ENCODE results near the gene KANK4. TPM values are rescaled to one million over a fixed set of nuclear protein-coding genes. Genes with fewer than 3 reads are reported as not detected.
"Not testable (repeated sequence)": the region's sequence is repeated elsewhere in the genome, so short reads cannot be mapped to it uniquely, and the experiment has no call there.

Gene KANK4
- total RNA-seq, 2 donors from 2014 or later, result not detected

DNA sequence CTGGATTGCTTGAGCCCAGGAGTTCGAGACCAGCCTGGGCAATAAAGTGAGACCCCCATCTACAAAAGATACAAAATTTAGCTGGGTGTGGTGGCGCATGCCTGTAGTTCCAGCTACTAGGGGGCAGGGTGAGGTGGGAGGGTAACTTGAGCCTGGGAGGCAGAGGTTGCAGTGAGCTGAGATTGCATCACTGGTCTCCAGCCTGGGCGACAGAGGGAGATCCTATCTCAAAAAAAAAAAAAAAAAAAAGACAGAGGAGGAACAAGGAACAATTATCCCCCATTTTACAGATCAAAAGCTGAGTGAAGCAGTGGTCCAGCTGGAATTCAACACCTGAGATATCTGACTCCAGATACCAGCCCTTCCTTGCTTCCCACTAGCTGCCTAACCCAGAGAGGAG lies 89.8 kb downstream of the KANK4 start:
- H3K27ac Mint-ChIP-seq, result no peak overlapping the region
- H3K4me1 Mint-ChIP-seq (ENCODE audit: low read depth), result no peaks in the 10 kb centered on the region
- no peaks in the 10 kb centered on the region for H3K27me3 Mint-ChIP-seq (ENCODE audit: low read depth)
- H3K9me3 Mint-ChIP-seq, result no peaks in the 10 kb centered on the region
- ATAC-seq (replicated peaks in 1 of 2) (no peak), DNase-seq (no peak)
- no peaks in the 10 kb centered on the region for H3K36me3 Mint-ChIP-seq (ENCODE audit: insufficient read depth in 2 of 2)
- no peak overlapping the region for H3K4me3 Mint-ChIP-seq

DNA sequence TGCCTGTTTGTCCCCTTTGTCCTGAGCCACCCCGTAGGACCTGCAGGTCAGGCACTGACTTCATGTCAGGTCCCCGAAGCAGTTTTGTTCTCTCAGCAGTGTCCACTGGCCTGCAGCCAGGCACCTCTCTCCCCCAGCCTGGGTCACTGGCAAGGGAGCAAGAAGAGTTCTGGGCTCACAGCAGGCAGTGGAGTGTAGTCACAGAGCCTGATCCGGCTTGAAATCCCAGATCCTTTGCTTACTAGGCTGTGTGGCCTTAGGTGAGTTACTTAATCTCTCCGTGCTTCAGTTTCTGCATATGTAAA lies 90.4 kb downstream of the KANK4 start:
- no peak overlapping the region for H3K27ac Mint-ChIP-seq
- no peak for ATAC-seq (replicated peaks in 1 of 2)
- H3K4me1 Mint-ChIP-seq (ENCODE audit: low read depth), result no peaks in the 10 kb centered on the region
- no peaks in the 10 kb centered on the region for H3K9me3 Mint-ChIP-seq
- H3K27me3 Mint-ChIP-seq (ENCODE audit: low read depth), result no peaks in the 10 kb centered on the region
- H3K36me3 Mint-ChIP-seq (ENCODE audit: insufficient read depth in 2 of 2), result no peaks in the 10 kb centered on the region
- H3K4me3 Mint-ChIP-seq, result no peak overlapping the region
- DNase-seq, result no peak

DNA sequence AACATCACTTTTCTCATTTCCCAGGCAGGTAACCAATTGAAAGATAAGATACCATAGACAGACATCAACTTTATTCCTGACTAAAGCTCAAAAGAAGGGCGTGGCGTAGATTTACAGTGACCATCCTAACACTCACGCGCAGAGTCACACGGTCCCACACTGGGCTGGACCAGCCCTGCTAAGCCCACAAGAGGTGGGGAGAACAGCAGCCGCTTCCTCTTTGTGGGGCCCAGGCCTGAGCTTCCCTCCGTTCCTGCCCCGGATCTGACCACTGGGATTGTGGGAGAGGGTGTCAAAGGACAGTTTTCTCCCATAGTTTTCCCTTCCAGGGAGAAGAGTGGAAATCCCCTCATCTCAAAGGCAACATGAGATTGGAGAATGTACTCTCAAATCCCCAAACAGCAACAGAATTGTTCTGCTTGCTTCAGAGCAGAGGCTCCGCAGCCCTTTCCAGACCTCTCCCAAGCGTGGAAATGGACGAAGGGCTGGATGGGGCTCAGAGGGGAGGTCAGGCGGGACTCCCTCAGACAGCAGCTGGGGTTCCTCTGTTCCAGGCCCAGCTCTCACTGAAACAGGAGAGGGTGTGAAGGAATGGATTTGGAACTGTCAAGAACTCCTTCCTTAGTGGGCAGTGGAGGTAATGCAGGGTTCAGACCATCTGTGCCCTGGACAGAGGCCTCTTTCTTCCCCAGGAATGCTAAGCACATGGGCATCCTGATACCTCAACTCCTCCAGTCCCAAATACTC lies 90.9 kb downstream of the KANK4 start:
- no peaks in the 10 kb centered on the region for H3K4me1 Mint-ChIP-seq (ENCODE audit: low read depth)
- no peak overlapping the region for H3K27ac Mint-ChIP-seq
- H3K4me3 Mint-ChIP-seq, result no peak overlapping the region
- H3K27me3 Mint-ChIP-seq (ENCODE audit: low read depth), result no peaks in the 10 kb centered on the region
- DNase-seq, result no peak
- ATAC-seq (replicated peaks in 1 of 2), result no peak
- no peaks in the 10 kb centered on the region for H3K9me3 Mint-ChIP-seq
- no peaks in the 10 kb centered on the region for H3K36me3 Mint-ChIP-seq (ENCODE audit: insufficient read depth in 2 of 2)

DNA sequence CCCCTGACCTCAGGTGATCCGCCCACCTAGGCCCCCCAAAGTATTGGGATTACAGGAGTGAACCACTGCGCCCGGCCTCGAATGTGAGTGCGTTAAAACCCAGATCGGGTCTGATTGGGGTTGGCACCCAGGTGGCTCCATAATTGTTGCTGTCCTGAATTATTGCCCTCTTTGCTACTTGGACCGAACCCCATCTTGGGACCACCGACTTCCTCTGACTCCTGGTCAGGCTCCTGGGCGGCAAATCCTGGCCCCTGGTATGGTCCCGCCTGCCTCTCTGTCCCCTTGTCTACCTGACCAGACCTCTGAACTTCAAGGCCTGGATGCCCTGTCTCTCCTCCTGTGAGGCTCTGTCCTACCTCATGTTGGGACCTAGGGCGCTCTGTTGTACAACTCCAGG lies 91.7 kb downstream of the KANK4 start:
- Mint-ChIP-seq H3K4me3 (no peak overlapping the region), H3K36me3 (ENCODE audit: insufficient read depth in 2 of 2) (no peaks in the 10 kb centered on the region), H3K4me1 (ENCODE audit: low read depth) (no peaks in the 10 kb centered on the region), H3K27me3 (ENCODE audit: low read depth) (no peaks in the 10 kb centered on the region), H3K9me3 (no peaks in the 10 kb centered on the region), H3K27ac (no peak overlapping the region)
- DNase-seq, result no peak
- ATAC-seq (replicated peaks in 1 of 2), result no peak

DNA sequence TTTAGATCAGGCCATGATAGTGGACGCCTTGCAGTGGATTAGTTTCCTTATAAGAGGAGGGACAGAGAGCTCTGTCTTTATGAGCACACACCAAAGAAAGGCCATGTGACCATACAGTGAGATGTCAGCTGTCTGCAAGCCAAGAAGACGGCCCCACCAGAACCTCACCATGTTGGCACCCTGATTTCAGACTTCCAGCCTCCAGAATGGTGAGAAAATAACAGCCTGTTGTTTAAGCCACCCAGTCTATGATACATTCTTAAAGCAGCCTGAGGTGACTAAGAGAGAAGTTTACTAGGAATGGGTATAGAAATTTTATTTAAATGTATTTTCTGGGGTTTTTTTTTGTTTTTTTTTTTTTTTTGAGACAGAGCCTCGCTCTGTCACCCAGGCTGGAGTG lies 95.1 kb downstream of the KANK4 start:
- Mint-ChIP-seq H3K27me3 (ENCODE audit: low read depth) (no peaks in the 10 kb centered on the region), H3K4me3 (no peak overlapping the region), H3K27ac (no peak overlapping the region), H3K4me1 (ENCODE audit: low read depth) (no peaks in the 10 kb centered on the region), H3K9me3 (no peaks in the 10 kb centered on the region), H3K36me3 (ENCODE audit: insufficient read depth in 2 of 2) (no peaks in the 10 kb centered on the region)
- DNase-seq (no peak), ATAC-seq (replicated peaks in 1 of 2) (no peak)

DNA sequence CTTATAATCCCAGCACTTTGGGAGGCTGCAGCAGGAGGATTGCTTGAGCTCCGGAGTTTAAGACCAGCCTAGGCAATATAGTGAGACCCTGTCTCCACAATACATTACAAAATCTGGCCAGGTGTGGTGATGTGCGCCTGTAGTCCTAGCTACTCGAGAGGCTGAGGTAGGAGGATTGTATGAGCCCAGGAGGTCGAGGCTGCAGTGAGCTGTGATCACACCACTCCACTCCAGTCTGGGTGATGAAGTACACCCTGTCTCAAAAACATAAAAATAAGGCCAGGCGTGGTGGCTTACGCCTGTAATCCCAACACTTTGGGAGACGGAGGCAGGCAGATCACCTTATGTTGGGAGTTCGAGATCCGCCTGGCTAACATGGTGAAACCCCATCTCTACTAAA lies 96.9 kb downstream of the KANK4 start:
- Mint-ChIP-seq H3K27me3 (ENCODE audit: low read depth) (no peaks in the 10 kb centered on the region), H3K4me3 (no peak overlapping the region), H3K4me1 (ENCODE audit: low read depth) (no peaks in the 10 kb centered on the region), H3K27ac (no peak overlapping the region), H3K36me3 (ENCODE audit: insufficient read depth in 2 of 2) (no peaks in the 10 kb centered on the region), H3K9me3 (no peaks in the 10 kb centered on the region)
- no peak for ATAC-seq (replicated peaks in 1 of 2)
- no peak for DNase-seq

DNA sequence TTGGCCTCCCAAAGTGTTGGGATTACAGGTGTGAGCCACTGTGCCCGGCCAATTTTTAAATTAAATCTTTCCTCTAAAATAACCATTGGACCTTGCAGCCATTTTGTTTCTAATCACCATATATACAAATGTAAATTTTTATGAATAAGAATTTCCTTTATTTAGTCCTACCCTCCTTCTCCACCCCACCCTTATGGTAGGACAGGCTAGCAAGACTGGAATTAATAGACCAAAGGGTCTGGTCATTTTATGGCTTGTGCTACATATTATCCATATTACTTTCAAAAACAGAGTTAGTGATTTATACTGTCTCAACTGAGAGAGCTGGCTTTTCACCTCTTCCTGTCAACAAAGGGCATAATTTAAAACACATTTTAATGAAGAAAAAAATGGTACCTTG lies 98.1 kb downstream of the KANK4 start:
- no peaks in the 10 kb centered on the region for H3K9me3 Mint-ChIP-seq
- no peaks in the 10 kb centered on the region for H3K4me1 Mint-ChIP-seq (ENCODE audit: low read depth)
- no peaks in the 10 kb centered on the region for H3K27me3 Mint-ChIP-seq (ENCODE audit: low read depth)
- H3K4me3 Mint-ChIP-seq, result no peak overlapping the region
- H3K27ac Mint-ChIP-seq, result no peak overlapping the region
- no peaks in the 10 kb centered on the region for H3K36me3 Mint-ChIP-seq (ENCODE audit: insufficient read depth in 2 of 2)
- DNase-seq (no peak), ATAC-seq (replicated peaks in 1 of 2) (no peak)

DNA sequence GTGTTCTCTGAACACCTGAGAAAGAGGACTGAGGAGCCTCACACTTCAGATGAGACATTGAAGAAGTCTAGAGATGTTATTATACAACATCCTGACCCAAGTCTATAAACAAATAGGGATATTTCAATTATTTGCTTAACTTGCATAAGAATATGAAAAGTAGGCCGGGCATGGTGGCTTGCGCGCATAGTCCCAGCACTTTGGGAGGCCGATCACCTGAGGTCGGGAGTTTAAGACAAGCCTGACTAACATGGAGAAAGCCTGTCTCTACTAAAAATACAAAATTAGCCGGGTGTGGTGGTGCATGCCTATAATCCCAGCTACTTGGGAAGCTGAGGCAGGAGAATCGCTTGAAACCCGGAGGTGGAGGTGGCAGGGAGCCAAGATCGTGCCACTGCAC lies 98.8 kb downstream of the KANK4 start:
- not testable (repeated sequence) for H3K9me3 Mint-ChIP-seq; H3K27me3 Mint-ChIP-seq (ENCODE audit: low read depth); H3K4me3 Mint-ChIP-seq; H3K27ac Mint-ChIP-seq; H3K36me3 Mint-ChIP-seq (ENCODE audit: insufficient read depth in 2 of 2); ATAC-seq (replicated peaks in 1 of 2); DNase-seq; H3K4me1 Mint-ChIP-seq (ENCODE audit: low read depth)

DNA sequence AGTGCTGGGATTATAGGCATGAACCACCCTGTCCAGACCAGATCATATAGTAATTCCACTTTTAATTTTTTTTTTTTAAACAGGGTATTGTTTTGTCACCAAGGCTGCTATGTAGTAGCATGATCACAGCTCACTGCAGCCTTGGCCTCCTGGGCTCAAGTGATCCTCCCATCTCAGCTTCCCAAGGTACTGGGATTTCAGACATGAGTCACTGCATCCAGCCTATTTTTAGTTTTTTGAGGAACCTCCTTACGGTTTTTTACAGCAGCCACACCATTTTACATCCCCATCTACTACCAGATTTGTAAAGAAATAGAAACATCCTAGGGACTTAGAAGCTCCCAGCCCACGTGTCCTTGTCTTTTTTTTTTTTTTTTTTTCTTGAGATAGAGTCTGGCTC lies 100.6 kb downstream of the KANK4 start:
- ATAC-seq (replicated peaks in 1 of 2), result no peak
- no peak for DNase-seq
- Mint-ChIP-seq H3K4me1 (ENCODE audit: low read depth) (no peaks in the 10 kb centered on the region), H3K4me3 (no peak overlapping the region), H3K9me3 (no peaks in the 10 kb centered on the region), H3K27ac (no peak overlapping the region), H3K36me3 (ENCODE audit: insufficient read depth in 2 of 2) (no peaks in the 10 kb centered on the region), H3K27me3 (ENCODE audit: low read depth) (no peaks in the 10 kb centered on the region)

DNA sequence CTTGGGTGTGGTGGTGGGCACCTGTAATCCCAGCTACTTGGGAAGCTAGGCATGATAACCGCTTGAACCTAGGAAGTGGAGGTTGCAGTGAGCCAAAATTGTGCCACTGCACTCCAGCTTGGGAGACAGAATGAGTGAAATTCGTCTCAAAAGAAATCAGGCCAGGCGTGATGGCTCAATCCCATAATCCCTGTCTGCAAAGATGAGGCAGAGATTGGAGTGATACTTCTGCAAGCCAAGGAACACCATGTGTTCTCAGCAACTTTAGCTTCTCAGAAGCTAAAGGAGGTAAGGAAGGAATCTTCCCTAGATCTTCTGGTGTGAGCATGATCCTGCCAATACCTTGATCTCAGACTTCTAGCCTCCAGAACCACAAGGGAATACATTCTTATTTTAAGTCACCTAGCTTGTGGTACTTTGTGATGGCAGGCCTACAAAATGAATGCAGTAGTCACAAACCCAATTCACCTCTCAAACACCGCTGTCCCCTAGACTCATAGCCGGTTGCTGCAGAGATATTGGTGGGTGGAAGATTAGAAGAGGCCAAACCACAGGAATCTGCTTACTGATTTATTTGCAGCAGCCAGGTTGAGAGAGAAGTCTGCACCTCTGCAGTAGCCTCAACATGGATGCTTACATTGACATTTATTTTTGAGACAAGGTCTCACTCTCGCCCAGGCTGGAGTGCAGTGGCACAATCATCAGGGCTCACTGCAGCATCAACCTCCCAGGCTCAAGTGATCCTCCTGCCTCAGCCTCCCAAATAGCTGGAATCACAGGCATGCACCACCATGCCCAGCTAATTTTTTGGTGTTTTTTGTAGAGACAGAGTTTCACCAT lies 105.9 kb downstream of the KANK4 start:
- peaks cover 8 to 10% of the 10 kb centered on the region in 2 donors for H3K9me3 Mint-ChIP-seq
- H3K36me3 Mint-ChIP-seq (ENCODE audit: insufficient read depth in 2 of 2), result peaks cover 8 to 11% of the 10 kb centered on the region in 2 donors
- DNase-seq (no peak), ATAC-seq (replicated peaks in 1 of 2) (no peak)
- H3K27ac Mint-ChIP-seq, result no peak overlapping the region
- no peak overlapping the region for H3K4me3 Mint-ChIP-seq
- H3K27me3 Mint-ChIP-seq (ENCODE audit: low read depth), result no peaks in the 10 kb centered on the region
- peaks cover 9% of the 10 kb centered on the region for H3K4me1 Mint-ChIP-seq (ENCODE audit: low read depth)

DNA sequence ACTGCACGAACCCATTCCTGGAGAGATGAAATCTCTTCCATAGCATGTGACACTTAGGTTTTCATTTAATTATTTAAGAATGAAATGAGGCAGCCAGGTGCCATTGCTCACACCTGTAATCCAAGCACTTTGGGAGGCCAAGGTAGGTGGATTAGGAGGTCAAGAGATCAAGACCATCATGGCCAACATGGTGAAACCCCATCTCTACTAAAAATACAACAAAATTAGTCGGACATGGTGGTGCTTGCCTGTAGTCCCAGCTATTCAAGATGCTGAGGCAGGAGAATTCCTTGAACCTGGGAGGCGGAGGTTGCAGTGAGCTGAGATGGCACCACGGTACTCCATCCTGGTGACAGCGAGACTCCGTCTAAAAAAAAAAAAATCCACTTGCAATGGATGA lies 106.8 kb downstream of the KANK4 start:
- no peaks in the 10 kb centered on the region for H3K27me3 Mint-ChIP-seq (ENCODE audit: low read depth)
- H3K9me3 Mint-ChIP-seq, result peaks cover 8 to 10% of the 10 kb centered on the region in 2 donors
- DNase-seq, result no peak
- no peak overlapping the region for H3K27ac Mint-ChIP-seq
- H3K36me3 Mint-ChIP-seq (ENCODE audit: insufficient read depth in 2 of 2), result peaks cover 8 to 11% of the 10 kb centered on the region in 2 donors
- no peak overlapping the region for H3K4me3 Mint-ChIP-seq
- H3K4me1 Mint-ChIP-seq (ENCODE audit: low read depth), result peaks cover 9% of the 10 kb centered on the region
- no peak for ATAC-seq (replicated peaks in 1 of 2)

DNA sequence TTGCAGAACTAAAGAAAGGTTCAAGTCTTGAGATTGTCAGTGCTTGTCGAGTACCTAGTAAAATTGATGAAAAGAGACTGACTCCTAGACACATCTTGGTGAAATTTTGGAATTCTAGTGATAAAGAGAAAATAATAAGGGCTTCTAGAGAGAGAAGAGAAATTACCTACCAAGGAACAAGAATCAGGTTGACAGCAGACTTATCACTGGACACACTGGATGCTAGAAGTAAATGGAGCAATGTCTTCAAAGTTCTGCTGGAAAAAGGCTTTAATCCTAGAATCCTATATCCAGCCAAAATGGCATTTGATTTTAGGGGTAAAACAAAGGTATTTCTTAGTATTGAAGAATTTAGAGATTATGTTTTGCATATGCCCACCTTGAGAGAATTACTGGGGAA lies 108.3 kb downstream of the KANK4 start:
- Mint-ChIP-seq H3K4me3 (no peak overlapping the region), H3K9me3 (peaks cover 10% of the 10 kb centered on the region in 2 donors), H3K4me1 (ENCODE audit: low read depth) (peaks cover 9% of the 10 kb centered on the region)

DNA sequence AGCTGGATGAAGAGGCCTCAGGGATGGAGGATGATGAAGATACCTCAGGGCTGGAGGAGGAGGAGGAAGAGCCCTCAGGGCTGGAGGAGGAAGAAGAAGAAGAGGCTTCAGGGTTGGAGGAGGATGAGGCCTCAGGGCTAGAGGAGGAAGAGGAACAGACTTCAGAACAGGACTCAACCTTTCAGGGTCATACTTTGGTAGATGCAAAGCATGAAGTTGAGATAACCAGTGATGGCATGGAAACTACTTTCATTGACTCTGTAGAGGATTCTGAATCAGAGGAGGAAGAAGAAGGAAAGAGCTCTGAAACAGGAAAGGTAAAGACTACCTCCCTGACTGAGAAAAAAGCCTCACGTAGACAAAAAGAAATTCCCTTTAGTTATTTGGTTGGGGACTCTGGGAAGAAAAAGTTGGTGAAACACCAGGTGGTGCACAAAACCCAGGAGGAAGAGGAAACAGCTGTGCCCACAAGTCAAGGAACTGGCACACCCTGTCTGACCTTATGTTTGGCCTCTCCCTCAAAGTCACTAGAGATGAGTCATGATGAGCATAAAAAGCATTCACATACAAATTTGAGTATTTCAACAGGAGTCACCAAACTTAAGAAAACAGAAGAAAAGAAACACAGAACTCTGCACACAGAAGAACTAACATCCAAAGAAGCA lies 109.2 kb downstream of the KANK4 start:
- ATAC-seq (replicated peaks in 1 of 2) (no peak), DNase-seq (no peak)
- Mint-ChIP-seq H3K4me1 (ENCODE audit: low read depth) (peaks cover 9% of the 10 kb centered on the region), H3K9me3 (peaks cover 10% of the 10 kb centered on the region in 2 donors), H3K27me3 (ENCODE audit: low read depth) (no peaks in the 10 kb centered on the region), H3K36me3 (ENCODE audit: insufficient read depth in 2 of 2) (peaks cover 8 to 11% of the 10 kb centered on the region in 2 donors), H3K27ac (no peak overlapping the region), H3K4me3 (no peak overlapping the region)

More for the DNA sequence above, 108.3 kb downstream of the KANK4 start:
- Mint-ChIP-seq H3K27ac (no peak overlapping the region), H3K27me3 (ENCODE audit: low read depth) (no peaks in the 10 kb centered on the region), H3K36me3 (ENCODE audit: insufficient read depth in 2 of 2) (peaks cover 8 to 11% of the 10 kb centered on the region in 2 donors)
- DNase-seq (no peak), ATAC-seq (replicated peaks in 1 of 2) (no peak)
